Right ventricle myocardium inferior (tissue), 1 donor: Measurements from ENCODE around the gene SMC3. TPM values are rescaled to one million over a fixed set of nuclear protein-coding genes. Genes with fewer than 3 reads are reported as not detected.

ENCODE experiments used
- ATAC-seq: fragments of 200-7000 bp; cut with Tn5 transposase; one replicate; pipeline ENCODE4 v1.9.1; 2020; ENCODE audit warnings: mild to moderate bottlenecking, moderate library complexity
- DNase-seq: peaks from one replicate; pipeline ENCODE4 v3.0.0; 2021; ENCODE audit errors: missing footprints
- intact Hi-C: fragments of 100-400 bp; cut with DNase I; formaldehyde crosslinking; loops from one replicate; pipeline ENCODE4 v1.11.0; 2022
- total RNA-seq: library from RNA; stranded (reverse); fragmentation: NEBNext Ultra II Directional; extraction: Animal tissue kit (Norgen Biotek cat#: 25700); gene quantifications from one replicate; pipeline ENCODE4 v1.2.1, GENCODE V29; 2021
- donor health status: DM: no; HTN: yes; CAD: no; lungs with severe emphysema.

The SMC3 gene
- total RNA-seq, 1 donor from 2014 or later: 23.3 TPM

DNA sequence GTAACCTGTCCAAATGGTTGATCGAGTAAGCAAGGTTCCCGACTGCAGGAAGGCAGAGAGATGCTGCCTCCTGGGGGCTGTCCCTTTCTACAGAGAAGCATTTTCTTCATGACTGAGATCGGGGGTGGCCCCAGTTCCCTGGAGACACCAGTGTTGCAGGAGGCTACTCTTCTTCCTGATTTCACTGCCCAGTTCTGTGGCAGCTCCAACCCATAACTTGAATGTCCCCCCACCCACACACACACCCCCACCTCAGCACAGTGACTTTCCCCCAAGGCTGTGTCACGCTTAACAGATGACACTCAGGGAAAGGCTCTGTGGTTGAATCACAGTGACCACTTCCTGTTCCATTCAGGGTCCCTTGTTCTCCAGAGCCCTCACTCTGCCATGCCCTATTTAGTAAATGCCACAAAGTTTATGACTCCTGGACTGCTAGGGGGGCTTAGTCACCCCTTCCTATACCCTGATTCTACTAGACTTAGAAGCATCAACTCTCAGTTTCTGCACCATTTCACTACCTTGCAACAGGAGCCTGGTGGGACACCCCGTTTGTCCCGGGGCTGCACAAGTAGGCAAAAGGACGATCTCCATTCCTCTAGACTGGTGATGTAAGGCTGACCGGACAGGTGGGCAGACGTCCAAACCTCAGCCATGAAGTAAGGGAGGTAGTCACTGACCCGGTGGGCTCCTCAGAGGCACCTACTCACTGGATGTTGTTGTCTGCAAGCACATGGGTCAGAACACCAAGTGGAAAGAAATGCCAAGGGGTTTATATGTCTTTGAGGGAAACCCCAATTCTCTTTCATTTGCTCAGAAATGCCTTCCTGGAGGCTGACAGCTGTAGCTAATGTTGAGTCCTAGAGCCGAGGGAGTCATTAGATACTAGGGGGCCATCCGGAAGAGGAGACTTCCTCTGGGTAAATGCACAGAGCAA lies 31.3 kb upstream of the SMC3 start:
- ATAC-seq: peak; percentile 70
- intact Hi-C loops: loop anchor here (1.0 to 10.0 kb wide), 4 partner anchors 34 to 401 kb away; no protein-coding TSS in a partner anchor
- no peak for DNase-seq

DNA sequence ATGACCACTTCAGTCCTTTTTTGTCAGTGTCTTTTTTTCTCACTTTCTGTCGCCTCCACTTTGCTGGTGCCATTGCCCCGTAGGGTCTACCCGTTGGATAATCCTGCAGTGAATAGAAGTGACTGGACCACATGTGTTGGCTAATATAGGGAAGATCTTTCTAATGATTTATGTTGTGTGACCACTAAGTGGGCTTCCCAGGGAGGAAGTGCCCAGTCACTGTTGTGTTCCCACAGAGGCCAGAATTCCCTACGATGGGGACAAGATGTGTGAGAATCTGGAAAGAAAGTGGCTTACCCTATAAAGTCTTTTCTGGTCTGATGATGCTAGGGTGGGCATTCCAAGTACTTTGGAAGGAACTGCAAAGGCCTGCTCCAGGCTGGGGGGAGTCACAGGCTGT lies 28.4 kb upstream of the SMC3 start:
- DNase-seq (no peak), ATAC-seq (no peak)
- intact Hi-C loops: loop anchor here (5.0 to 10.0 kb wide), 3 partner anchors 37 to 404 kb away; no protein-coding TSS in a partner anchor

DNA sequence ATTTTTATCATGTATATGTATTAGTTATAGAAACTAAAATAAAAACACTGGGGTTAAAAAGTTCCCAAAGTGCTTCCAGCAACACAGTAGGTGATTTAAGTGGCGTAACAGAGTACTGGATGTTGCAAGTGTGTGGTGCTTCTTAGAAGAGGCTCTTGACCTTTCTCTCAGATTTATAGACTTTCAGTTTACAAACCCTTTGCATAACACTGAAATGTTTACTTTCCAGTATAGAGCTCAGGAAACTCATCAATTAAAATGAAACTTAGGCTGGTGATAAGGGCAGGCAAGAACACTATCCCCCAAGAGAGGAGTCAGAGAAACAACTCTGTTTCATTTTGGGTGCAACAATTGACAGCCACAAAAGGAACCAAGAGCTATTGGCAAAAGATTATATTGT lies 27.5 kb upstream of the SMC3 start:
- ATAC-seq (no peak), DNase-seq (no peak)
- intact Hi-C loops: no loop called here

DNA sequence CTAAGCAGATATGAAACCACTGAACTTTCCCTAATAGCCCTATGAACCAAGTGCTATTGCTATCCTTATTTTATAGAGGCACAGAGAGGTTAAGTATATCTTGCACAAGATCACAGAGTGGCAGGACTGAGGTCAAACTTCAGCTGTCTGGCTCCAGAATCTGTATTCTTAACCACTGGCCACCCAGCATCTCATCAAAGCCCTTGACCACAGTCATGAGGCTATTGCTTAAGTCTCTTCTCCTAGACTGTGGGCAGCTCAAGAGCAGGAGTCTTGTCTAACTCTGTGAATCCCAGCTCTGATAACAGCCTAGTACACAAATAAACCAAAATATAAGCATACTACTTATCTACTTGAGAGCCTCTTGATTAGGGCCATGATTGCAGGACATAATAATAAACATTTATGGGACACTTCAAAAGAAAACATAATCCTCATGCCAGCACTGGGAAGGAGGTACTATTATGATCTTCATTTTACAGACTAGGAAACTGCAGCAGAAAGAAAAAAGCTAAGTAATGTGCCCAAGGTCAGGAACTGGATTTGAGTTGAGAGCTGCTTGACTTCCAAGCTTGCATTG lies 22.4 kb upstream of the SMC3 start:
- DNase-seq: no peak
- no peak for ATAC-seq
- intact Hi-C loops: no loop called here

DNA sequence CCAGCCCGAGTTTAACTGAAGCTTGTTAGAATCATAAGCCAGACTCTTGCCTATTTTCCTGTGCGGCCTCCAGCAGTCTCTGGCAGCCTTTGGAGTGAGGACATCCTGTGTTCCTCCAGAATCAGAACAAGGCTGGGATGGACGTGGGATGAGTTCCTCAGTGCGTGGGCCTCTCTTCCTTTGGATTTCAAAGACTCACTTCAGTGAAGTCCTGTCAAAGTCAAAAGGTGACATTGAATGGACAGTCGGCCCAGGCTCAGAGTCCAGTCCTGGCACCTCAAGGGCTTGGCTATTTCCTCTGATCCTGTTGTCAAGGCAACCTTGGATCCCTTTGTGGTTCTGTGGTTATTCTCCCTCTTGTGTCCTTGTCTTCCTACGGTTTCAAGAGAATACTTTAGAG lies 21.4 kb upstream of the SMC3 start:
- ATAC-seq (no peak), DNase-seq (no peak)

DNA sequence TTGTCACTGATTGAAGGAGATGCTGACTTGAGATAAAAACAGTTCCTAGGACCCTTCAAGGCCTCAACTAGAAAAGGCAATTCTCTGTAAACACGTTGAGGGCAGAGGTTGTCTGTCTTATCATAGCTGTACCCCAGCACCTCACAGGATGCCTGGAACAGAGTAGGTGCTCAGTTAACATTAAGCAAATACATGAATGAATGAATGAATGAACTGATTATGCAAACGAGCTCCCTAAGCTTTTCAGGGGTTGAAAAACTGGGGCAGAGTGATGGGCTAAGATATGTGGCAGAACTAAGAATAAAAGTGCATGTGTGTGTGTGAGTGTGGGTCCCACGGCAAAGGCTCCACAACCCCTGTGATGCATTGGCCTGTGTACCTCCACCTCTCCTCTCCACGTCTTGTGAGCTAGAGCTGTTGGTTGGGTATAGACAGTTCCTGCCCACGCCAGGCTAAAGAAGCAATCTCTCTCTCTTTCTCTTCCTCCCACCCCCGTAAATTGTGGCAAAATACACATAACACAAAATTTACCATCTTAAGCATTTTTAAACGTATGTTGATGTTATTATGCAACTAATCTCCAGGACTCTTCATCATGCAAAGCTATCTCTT lies 20.9 kb upstream of the SMC3 start:
- intact Hi-C loops: loop anchor here (2.0 kb wide), 1 partner anchor 240 kb away; no protein-coding TSS in a partner anchor
- no peak for ATAC-seq
- no peak for DNase-seq

More for the DNA sequence above, 21.4 kb upstream of the SMC3 start:
- intact Hi-C loops: loop anchor here (2.0 kb wide), 1 partner anchor 239 kb away; no protein-coding TSS in a partner anchor

DNA sequence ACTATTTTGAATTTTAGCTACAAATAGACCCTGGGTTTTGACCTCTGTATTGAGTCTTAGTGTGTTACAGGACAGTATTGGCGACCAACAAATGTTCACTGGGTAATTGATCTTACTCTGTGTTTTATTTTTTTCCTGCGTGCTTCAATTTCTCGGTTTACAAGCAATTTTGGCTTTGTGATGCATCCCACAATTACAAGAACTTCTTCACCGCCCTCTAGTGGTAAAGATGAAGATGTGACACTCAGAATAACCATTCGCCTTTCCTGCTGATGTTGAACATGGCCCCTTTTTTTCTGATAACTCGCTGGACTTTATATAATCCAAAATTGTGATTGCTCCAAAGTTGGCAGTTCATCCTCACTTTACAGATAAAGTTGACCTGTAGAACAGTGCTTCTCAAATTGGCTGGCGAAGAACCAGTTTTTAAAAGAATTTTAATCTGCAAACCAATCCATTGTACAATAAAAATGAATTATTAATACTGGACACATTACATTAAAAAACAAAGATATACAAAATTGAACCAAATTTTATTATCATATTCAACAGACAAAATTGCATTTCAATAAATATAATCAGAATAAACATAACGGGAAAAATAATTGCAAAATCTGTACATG lies 20.2 kb upstream of the SMC3 start:
- ATAC-seq: no peak
- DNase-seq: no peak
- intact Hi-C loops: loop anchor here (2.0 kb wide), 1 partner anchor 240 kb away; no protein-coding TSS in a partner anchor

DNA sequence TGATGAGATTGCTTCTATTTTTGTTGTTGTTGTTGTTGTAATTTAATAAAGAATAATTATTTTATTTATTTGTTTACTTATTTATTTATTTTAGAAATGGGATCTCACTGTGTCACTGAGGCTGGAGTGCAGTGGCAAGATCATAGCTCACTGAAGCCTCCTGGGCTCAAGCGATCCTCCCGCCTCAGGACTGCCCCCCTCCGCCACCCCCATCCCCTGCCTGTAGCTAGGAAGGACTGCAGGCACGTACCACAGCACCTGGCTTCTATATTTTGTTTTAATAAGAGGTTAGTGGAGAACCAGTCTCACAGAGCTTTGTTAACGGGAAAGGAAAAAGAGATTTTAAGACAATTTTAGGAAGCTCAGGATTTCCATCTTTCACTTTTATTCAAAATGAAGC lies 19.5 kb upstream of the SMC3 start:
- DNase-seq (no peak), ATAC-seq (no peak)
- intact Hi-C loops: no loop called here

DNA sequence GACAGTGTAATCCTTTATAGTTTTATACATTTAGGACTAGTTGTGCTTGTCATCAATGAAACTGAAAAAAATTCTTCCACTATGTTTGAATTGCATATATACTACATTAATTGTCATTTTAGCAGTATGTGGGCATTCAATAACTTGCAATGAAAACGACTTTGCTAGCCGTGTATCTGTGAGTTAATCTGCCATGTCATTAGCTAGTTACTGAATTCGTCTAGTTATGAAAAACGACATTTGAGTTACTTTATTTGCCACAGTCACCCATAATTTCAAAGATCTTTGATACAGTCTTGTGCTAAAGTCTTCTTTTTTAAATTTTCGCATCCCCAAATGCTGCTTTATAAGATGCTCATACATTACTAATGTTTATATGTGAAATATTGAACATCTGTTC lies 18.3 kb upstream of the SMC3 start:
- intact Hi-C loops: no loop called here
- ATAC-seq: no peak
- DNase-seq: no peak

DNA sequence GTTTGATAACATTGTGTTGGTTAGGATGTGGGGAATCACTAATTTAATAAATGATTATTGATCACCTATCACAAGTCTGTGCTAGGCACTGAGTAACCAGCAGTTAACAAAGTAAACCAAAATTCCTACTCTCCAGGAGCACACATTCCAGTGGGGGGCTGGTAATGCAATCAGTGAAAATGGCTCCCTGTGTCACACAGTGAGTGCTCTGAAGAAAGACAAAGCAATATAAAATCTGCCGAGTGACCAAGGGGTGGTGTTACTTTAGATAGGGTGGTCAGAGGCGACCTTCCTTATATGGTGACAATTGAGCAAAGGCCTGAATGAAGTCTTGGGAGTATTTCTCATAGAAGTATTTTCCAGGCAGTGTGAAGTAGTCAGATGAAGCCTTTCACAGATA lies 13.6 kb upstream of the SMC3 start:
- ATAC-seq (no peak), DNase-seq (no peak)
- intact Hi-C loops: no loop called here

DNA sequence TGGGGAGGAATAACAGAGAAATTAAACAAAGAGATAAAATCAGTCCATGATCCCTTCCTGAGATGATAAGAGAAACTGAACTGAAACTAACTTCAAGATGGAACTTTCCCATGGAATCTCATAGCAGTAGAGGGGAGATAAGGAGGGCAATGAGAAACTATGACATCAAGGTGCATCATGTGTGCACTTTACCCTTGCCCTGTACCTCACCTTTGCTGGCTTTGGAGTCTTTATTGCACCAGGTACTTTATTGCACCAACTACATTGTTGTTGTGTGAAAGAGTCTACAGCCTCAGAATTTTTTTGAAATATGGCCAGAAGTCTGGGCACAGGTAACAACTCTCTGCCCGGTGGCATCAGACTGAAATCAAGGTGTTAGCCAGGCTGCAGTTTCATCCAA lies 11.2 kb upstream of the SMC3 start:
- no peak for ATAC-seq

DNA sequence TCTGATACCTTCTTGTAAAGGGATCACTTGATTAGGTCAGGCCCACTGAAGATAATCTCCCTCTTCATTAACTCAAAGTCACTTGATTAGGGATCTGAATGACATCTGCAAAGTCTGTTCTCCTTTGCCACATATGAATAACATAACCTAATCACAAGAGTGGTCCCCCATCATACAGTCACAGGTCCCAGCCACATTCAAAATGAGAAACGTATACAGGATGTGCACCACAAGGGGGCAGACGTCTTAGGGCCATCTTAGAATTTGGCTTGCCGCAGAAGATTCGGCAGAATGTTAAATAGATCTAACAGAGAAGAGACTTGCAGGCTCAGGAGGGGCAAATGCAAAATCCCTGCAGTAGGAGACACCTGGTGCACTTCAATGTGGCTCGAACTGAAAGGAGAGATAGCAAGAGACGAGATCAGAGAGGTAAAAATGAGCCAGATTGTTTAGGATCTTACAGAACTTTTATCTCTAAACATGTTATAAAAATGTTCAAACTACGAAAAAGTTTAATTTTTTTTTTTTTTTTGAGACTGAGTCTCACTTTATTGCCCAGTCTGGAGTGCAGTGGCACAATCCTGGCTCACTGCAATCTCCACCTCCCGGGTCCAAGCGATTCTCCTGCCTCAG lies 10.4 kb upstream of the SMC3 start:
- intact Hi-C loops: no loop called here
- no peak for DNase-seq
- ATAC-seq: peak; percentile 44

More for the DNA sequence above, 11.2 kb upstream of the SMC3 start:
- intact Hi-C loops: no loop called here
- no peak for DNase-seq

DNA sequence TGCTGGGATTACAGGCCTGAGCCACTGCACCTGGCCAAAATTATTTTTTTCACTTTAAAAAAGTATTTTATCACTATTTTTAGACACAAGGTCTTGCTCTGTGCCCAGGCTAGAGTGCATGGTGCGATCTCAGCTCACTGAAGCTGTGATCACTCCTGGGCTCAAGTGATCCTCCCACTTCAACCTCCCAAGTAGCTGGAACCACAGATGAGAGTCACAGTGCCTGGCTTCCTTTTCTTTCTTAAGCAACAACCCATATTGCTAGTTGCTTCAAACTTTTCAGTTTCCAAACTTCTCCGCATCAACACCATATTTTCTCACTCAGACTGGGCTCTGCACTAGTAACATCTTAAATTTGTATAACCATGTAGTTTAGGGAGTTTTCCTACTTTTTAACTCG lies 9.5 kb upstream of the SMC3 start:
- intact Hi-C loops: no loop called here

DNA sequence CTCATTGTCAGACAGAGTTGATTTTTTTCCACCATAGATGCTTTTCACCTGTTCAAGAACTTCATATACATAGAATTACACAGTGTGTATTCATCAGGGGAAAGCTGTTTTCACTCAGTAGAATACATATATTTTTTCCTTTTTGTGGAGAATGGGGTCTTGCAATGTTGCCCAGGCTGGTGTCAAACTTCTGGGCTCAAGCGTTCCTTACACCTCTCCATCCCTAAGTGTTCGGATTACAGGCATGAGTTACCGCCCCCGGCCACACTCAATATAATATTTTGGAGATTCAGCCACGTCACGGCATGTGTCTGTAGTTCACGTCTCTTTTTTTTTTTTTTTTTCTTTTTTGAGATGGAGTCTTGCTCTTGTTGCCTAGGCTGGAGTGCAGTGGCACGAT lies 7.5 kb upstream of the SMC3 start:
- intact Hi-C loops: no loop called here
- no peak for ATAC-seq
- no peak for DNase-seq

More for the DNA sequence above, 9.5 kb upstream of the SMC3 start:
- no peak for DNase-seq
- ATAC-seq: no peak

DNA sequence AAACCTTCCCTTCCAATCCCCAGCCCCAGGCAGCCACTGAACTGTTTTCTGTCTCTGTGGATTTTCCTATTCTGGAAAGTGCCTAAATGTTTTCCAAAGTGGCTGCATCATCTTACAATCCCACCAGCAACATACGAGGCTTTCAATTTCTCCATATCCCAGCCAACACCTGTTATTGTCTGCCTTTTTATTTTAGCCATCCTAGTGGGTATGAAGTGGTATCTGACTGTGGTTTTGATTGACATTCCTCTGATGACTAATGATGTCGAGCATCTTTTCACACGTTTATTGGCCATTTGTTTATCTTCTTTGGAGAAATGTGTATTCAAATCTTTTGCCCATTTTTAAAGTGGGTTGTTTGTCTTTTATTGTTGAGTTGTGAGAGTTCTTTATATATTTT lies 6.2 kb upstream of the SMC3 start:
- DNase-seq (no peak), ATAC-seq (no peak)
- intact Hi-C loops: no loop called here

DNA sequence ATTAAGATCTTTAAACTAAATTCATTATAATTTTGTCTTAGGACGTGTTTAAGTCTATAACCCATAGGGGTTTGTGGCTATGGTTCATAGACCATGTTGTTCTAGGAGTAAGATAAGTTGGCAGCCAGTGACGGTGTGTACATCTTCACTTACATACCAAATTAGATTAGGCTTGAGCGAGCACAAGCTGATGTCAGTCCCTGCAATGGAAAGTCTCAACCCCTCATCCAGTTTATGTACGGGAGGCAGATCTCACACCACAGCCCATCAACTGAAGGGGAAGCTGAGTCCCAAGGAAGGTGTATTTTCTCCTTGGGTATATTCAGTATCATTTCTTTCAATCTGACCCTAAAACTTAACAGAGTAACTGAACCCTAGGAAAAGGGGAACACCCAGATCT lies 5.1 kb upstream of the SMC3 start:
- intact Hi-C loops: no loop called here
- DNase-seq (no peak), ATAC-seq (no peak)

DNA sequence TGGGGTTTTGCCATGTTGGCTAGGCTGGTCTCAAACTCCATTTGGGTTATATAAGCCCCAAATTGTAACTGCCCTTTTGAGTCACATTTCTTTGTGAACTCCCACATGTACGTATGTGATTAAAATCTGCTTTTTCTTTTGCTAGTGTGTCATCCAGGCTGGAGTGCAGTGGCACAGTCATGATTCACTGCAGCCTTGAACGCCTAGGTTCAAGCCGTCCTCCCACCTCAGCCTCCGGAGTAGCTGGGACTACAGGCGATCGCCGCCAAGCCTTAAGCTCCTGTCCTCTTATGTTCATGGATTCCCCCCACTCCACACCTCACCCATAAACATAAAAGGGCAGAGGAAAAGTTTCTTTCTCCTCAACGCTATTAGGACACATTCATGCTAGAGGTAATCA lies 4.4 kb upstream of the SMC3 start:
- DNase-seq (no peak), ATAC-seq (no peak)
- intact Hi-C loops: no loop called here

DNA sequence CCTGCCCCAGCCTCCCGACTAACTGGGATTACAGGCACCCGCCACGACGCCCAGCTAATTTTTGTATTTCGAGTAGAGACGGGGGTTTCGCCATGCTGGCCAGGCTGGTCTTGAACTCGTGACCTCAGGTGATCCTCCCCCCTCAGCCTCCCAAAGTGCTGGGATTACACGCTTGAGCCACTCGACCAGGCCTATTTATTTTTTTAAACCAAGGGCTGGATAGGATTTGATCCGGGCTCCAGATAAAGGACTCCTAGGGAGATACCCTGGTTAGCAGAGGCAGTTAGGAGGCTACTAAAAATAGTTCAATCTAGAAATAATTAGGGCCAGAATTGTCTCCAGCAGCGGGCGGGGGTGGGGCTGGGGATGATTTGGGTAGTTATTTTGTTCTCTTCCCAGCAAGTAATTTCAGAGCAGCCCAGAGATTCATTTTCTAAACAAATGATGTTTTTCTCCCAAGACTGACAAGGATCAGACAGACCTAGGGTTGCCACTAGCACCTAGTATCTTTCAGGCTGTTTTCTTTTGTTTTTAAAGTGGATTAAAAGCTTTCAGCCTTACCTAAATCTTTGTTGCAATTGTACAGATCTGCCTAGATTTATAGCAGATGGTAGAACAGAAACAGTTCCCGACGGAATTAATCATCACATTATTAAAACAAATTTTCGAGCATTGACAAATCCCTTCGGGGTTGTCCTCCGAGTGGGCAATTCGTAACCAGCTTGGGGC lies 859 bp upstream of the SMC3 start:
- DNase-seq: no peak
- no peak for ATAC-seq
- intact Hi-C loops: loop anchor here (5.0 kb wide), 2 partner anchors 64 to 669 kb away; no protein-coding TSS in a partner anchor
